Measurements from ENCODE around the gene RGS6.

- TF ChIP-seq PKNOX1 (IDR thresholded peaks at IDR 0.05) (no peak), SP1 (IDR thresholded peaks at IDR 0.05) (no peak), FOXM1 (IDR thresholded peaks at IDR 0.05; ENCODE audit: borderline replicate concordance) (no peak), NFRKB (IDR thresholded peaks at IDR 0.05) (no peak), ELF4 (IDR thresholded peaks at IDR 0.05) (no peak), LEF1 (IDR thresholded peaks at IDR 0.05; ENCODE audit: borderline replicate concordance) (no peak), BHLHE40 (IDR thresholded peaks at IDR 0.05; ENCODE audit: borderline replicate concordance) (no peak), FOXA1 (IDR thresholded peaks at IDR 0.05) (no peak), SUZ12 (IDR thresholded peaks at IDR 0.05) (no peak), CTBP1 (IDR thresholded peaks at IDR 0.05; ENCODE audit: borderline replicate concordance) (no peak), ZNF384 (IDR thresholded peaks at IDR 0.05) (no peak)
Measured at GRCh38 chr14:72002731-72003130, 70.5 kb downstream of the RGS6 start.
